ENCODE measurements around the gene PCDHGB3. TPM values are rescaled to one million over a fixed set of nuclear protein-coding genes. Genes with fewer than 3 reads are reported as not detected.
"Not testable (repeated sequence)": the region's sequence is repeated elsewhere in the genome, so short reads cannot be mapped to it uniquely, and the experiment has no call there.

Gene PCDHGB3
- total and polyA plus RNA-seq, 8 donors = 0.06 to 8.8 (median 3.1) TPM; not detected in 1

DNA sequence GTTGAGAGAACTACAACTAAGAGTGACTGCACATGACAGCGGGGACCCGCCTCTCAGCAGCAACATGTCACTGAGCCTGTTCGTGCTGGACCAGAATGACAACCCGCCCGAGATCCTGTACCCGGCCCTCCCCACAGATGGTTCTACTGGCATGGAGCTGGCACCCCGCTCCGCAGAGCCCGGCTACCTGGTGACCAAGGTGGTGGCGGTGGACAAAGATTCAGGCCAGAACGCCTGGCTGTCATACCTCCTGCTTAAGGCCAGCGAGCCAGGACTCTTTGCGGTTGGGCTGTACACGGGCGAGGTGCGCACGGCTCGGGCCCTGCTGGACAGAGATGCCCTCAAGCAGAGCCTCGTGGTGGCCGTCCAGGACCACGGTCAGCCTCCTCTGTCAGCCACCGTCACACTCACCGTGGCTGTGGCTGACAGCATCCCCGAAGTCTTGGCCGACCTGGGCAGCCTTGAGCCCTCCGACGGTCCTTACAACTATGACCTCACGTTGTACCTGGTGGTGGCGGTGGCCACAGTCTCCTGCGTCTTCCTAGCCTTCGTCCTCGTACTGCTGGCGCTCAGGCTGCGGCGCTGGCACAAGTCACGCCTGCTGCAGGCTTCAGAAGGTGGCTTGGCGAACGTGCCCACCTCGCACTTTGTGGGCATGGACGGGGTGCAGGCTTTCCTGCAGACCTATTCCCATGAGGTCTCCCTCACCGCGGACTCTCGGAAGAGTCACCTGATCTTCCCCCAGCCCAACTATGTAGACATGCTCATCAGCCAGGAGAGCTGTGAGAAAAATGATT lies 14.6 kb downstream of the PCDHGB3 start:
- no peak for DNase-seq

DNA sequence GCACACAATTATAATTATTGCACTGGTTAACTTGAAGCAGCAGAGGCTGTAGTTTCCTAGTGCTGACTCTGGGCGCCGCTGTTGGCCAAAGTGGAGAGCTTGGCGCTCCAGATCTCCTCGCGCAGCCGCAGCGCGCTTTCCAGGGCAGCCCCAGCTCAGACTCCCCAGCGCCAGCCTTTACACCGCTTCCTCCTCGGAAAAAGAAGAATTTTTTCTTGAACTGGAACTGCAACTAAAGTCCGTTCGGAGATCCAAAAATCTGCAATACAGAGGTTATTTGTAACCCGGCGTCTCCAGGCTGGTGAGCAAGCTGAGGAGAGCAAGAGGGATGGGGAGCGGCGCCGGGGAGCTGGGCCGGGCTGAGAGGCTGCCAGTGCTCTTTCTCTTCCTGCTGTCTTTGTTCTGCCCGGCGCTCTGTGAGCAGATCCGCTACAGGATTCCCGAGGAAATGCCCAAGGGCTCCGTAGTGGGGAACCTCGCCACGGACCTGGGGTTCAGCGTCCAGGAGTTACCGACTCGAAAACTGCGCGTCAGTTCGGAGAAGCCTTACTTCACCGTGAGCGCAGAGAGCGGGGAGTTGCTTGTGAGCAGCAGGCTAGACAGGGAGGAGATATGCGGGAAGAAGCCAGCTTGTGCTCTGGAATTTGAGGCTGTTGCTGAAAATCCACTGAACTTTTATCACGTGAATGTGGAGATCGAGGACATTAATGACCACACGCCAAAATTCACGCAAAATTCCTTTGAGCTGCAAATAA lies 17.7 kb downstream of the PCDHGB3 start, which contains the start of gene PCDHGB4:
TSS of gene PCDHGB4 (plus strand) at position 142 of the 755 bp plus-strand sequence. CDS start at position 329, 187 bp downstream.
- Histone ChIP-seq H3K4me3 (peak within 1 kb of the TSS in 2 of 4 donors; percentile 5 to 16), H3K9me3 (peaks cover 56 to 98% (median 92%) of the 10 kb centered on the region in 4 donors), H3K36me3 (peaks cover 0 to 10% (median 0%) of the 10 kb centered on the region in 4 donors), H3K27me3 (peaks cover 0 to 78% (median 10%) of the 10 kb centered on the region in 3 donors)
- H3K27ac ChIP-seq; intact Hi-C loops (cut with DNase I; ENCODE audit: low total_unique reads); H3K4me1 ChIP-seq: not testable (repeated sequence)
- DNase-seq = peak in 1 of 2 donors; percentile 50
- 13 to 20% (median 16%) methylated on average over 18 to 23 of the region's 40 CpGs for WGBS, 5 donors
- TF ChIP-seq, protein P1, sequence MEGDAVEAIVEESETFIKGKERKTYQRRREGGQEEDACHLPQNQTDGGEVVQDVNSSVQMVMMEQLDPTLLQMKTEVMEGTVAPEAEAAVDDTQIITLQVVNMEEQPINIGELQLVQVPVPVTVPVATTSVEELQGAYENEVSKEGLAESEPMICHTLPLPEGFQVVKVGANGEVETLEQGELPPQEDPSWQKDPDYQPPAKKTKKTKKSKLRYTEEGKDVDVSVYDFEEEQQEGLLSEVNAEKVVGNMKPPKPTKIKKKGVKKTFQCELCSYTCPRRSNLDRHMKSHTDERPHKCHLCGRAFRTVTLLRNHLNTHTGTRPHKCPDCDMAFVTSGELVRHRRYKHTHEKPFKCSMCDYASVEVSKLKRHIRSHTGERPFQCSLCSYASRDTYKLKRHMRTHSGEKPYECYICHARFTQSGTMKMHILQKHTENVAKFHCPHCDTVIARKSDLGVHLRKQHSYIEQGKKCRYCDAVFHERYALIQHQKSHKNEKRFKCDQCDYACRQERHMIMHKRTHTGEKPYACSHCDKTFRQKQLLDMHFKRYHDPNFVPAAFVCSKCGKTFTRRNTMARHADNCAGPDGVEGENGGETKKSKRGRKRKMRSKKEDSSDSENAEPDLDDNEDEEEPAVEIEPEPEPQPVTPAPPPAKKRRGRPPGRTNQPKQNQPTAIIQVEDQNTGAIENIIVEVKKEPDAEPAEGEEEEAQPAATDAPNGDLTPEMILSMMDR (IDR thresholded peaks at IDR 0.05) = peak in 1 of 7 experiments; percentile 13

More for the DNA sequence above, 14.6 kb downstream of the PCDHGB3 start:
- Histone ChIP-seq H3K9me3 (peaks cover 48 to 97% (median 90%) of the 10 kb centered on the region in 4 donors), H3K36me3 (peaks cover 0 to 5% (median 0%) of the 10 kb centered on the region in 4 donors), H3K27me3 (peaks cover 0 to 78% (median 7%) of the 10 kb centered on the region in 3 donors), H3K4me1 (no peaks in the 10 kb centered on the region), H3K27ac (no peak overlapping the region), H3K4me3 (no peak overlapping the region)
- intact Hi-C loops (cut with DNase I; ENCODE audit: low total_unique reads) = no loop called here
- TF ChIP-seq, protein P1 (IDR thresholded peaks at IDR 0.05) = no peak
- no peak for TF ChIP-seq EP300 (IDR thresholded peaks at IDR 0.05)
- no peak for TF ChIP-seq POLR2AphosphoS5 (IDR thresholded peaks at IDR 0.05)
- no peak for TF ChIP-seq POLR2A (IDR thresholded peaks at IDR 0.05)
- 41 to 61% (median 45%) methylated on average over 32 to 43 of the region's 43 CpGs for WGBS, 5 donors

DNA sequence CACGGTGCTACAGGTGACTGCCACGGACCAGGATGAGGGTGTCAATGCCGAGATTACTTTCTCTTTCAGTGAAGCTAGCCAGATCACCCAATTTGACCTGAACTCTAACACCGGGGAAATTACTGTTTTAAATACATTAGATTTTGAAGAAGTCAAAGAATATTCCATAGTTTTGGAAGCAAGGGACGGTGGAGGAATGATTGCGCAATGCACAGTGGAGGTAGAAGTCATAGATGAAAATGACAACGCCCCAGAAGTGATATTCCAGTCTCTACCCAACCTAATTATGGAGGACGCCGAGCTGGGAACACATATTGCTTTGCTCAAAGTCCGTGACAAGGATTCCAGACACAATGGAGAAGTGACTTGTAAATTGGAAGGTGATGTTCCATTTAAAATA lies 18.6 kb downstream of the PCDHGB3 start:
- no peak for DNase-seq
- TF ChIP-seq, protein P1 (IDR thresholded peaks at IDR 0.05) = no peak
- TF ChIP-seq POLR2A (IDR thresholded peaks at IDR 0.05) (no peak), POLR2AphosphoS5 (IDR thresholded peaks at IDR 0.05) (no peak), EP300 (IDR thresholded peaks at IDR 0.05) (no peak)
- Histone ChIP-seq H3K36me3 (peaks cover 0 to 16% (median 0%) of the 10 kb centered on the region in 4 donors), H3K9me3 (peaks cover 59 to 98% (median 92%) of the 10 kb centered on the region in 4 donors), H3K27ac (no peak overlapping the region), H3K4me3 (no peak overlapping the region), H3K27me3 (peaks cover 0 to 78% (median 10%) of the 10 kb centered on the region in 3 donors), H3K4me1 (no peaks in the 10 kb centered on the region)
- 42 to 55% (median 43%) methylated on average over 10 of the region's 10 CpGs for WGBS, 5 donors
- intact Hi-C loops (cut with DNase I; ENCODE audit: low total_unique reads) = no loop called here
